Skin epidermis (tissue), 12 donors: ENCODE results near the gene UCK2.

ENCODE experiments used
- H3K27ac ChIP-seq, 21 experiments: fragments of 200-600 bp; sonication (generic) in 11 of 21; one replicate each; pipeline ENCODE4 v1.5.0; 2020; ENCODE audit warnings: mild to moderate bottlenecking in 3 of 21, inconsistent platforms in 2 of 21, moderate library complexity in 2 of 21
- H3K4me3 ChIP-seq, 7 experiments: fragments of 200-600 bp; sonication (generic) in 2 of 7; one replicate each; pipeline ENCODE4 v1.5.0; 2020; ENCODE audit warnings: inconsistent platforms in 2 of 7, mild to moderate bottlenecking in 2 of 7, moderate library complexity in 1 of 7

UCK2 gene

GRCh38 chr1:165960136-165960535 lies 132.7 kb downstream of the UCK2 start:
- H3K4me3 ChIP-seq: no peak overlapping the region
- no peak overlapping the region for H3K27ac ChIP-seq

- H3K4me3 ChIP-seq: no peak overlapping the region
- H3K27ac ChIP-seq: no peak overlapping the region
Measured at GRCh38 chr1:165960881-165961280, 133.5 kb downstream of the UCK2 start.
